HCT116 (cell line): ENCODE measurements around the gene LPAR5.

Experiments used
- EZH2 ChIP-seq: fragments of 200-600 bp; sonication (generic); IDR thresholded peaks from 2 replicates; pipeline ENCODE4 v1.6.1; 2017; ENCODE audit warnings: antibody characterized with exemption, mixed run types
- SP1 ChIP-seq: IDR thresholded peaks from 2 replicates; pipeline ENCODE4 v1.6.1; 2012; ENCODE audit warnings: low read depth
- YY1 ChIP-seq: IDR thresholded peaks from 2 replicates; pipeline ENCODE4 v1.6.1; 2011; ENCODE audit warnings: low read length, low read depth, moderate library complexity, mild to moderate bottlenecking; ENCODE audit not compliant: insufficient replicate concordance; ENCODE audit errors: extremely low read depth
- TF ChIP-seq, protein P1 (sequence below), 3 experiments: fragments of 200-600 bp in 1 of 3; sonication (generic) in 1 of 3; IDR thresholded peaks in 2 of 3; conservative IDR thresholded peaks in 1 of 3; 2 replicates each; pipeline ENCODE4 v1.5.1; 2012 to 2017; ENCODE audit warnings: low read depth in 2 of 3, low read length in 2 of 3, antibody characterized with exemption in 1 of 3, borderline replicate concordance in 1 of 3, control low read depth in 1 of 3, mild to moderate bottlenecking in 1 of 3, mixed read lengths in 1 of 3, mixed run types in 1 of 3, moderate library complexity in 1 of 3; ENCODE audit not compliant: insufficient read depth in 1 of 3
- TF ChIP-seq, protein P2 (sequence below): IDR thresholded peaks from 2 replicates; pipeline ENCODE4 v1.6.1; 2012

- TF ChIP-seq SP1: no peak
- no peak for TF ChIP-seq EZH2
- TF ChIP-seq, protein P1, sequence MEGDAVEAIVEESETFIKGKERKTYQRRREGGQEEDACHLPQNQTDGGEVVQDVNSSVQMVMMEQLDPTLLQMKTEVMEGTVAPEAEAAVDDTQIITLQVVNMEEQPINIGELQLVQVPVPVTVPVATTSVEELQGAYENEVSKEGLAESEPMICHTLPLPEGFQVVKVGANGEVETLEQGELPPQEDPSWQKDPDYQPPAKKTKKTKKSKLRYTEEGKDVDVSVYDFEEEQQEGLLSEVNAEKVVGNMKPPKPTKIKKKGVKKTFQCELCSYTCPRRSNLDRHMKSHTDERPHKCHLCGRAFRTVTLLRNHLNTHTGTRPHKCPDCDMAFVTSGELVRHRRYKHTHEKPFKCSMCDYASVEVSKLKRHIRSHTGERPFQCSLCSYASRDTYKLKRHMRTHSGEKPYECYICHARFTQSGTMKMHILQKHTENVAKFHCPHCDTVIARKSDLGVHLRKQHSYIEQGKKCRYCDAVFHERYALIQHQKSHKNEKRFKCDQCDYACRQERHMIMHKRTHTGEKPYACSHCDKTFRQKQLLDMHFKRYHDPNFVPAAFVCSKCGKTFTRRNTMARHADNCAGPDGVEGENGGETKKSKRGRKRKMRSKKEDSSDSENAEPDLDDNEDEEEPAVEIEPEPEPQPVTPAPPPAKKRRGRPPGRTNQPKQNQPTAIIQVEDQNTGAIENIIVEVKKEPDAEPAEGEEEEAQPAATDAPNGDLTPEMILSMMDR (IDR thresholded peaks at IDR 0.05 in 2 of 3, conservative IDR thresholded peaks at IDR 0.05 in 1 of 3; ENCODE audit: borderline replicate concordance in 1 of 3, insufficient read depth in 1 of 3, low read depth in 2 of 3, low read length in 2 of 3): no peak
- TF ChIP-seq, protein P2, sequence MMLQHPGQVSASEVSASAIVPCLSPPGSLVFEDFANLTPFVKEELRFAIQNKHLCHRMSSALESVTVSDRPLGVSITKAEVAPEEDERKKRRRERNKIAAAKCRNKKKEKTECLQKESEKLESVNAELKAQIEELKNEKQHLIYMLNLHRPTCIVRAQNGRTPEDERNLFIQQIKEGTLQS: no peak
- no peak for TF ChIP-seq YY1
Observed at GRCh38 chr12:6605421-6606330, 30.1 kb downstream of the LPAR5 start.
